ENCODE results near the gene ANO2.
"Not testable (repeated sequence)": the region's sequence is repeated elsewhere in the genome, so short reads cannot be mapped to it uniquely, and the experiment has no call there.

The ANO2 gene

DNA sequence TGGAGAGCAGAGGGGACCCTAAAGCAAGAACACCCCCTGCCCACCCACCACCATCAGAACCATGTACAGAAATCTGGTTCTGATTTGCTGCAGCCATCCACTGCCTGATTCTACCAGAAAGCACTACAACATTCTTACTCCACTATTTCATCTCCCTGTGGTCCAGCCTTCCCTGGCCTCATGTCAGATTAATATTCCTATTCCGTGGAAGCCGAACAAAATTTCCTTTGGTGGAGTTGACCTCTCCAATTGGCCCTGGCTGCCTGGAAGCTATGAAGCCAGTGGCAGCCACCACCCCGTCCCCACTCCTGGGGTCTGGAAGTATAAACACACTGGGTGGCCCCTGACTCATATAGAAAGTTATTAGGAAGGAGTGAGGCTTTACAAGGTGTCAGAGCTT, 60.2 kb downstream of the ANO2 start:
- no peak for DNase-seq

DNA sequence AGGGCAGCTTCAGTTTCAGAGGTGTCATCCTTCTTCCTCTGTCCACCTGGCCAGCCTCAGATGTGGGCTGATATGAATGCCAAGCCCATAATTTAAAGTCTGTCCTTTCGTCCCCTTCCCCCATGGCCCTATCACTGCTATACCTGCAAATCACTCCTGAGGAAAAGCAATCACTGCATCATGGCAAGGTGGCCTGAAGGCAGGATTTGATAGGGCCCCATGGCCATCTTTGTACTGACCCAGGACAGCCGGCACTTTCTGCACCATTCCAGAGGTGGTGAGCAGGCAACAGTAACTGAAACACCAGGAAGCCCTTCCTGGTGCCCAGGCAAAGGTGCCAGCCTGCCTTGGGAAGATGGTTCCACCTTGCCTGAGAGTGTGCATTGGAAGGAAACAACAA, 60.8 kb downstream of the ANO2 start:
- no peak for DNase-seq

- DNase-seq, result no peak
Measured at GRCh38 chr12:5882511-5883190, 62.4 kb downstream of the ANO2 start.

- no peak for DNase-seq
Measured at GRCh38 chr12:5881666-5882065, 63.4 kb downstream of the ANO2 start.

- DNase-seq, result no peak
Measured at GRCh38 chr12:5881101-5881606, 63.9 kb downstream of the ANO2 start.

- DNase-seq, result no peak
Measured at GRCh38 chr12:5875851-5876250, 69.2 kb downstream of the ANO2 start.

DNA sequence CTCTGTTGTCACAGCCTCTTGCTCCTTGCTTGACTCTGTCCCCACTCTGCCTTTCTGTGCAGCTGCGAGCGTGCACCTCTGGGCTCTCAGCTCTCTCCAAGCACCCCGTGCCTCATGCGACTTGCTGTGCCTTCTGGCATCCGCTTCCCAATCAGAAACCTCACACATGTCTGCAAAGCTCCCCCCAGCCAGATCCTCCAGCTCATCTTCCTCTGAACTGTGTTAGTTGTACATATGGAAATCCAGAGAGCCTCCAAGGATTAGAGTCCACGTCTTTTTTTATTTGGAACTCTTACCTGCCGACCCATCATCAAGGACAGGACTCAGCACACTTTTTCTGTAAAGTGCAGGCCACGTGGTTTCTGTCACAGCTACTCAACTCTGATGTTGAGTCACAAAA, 70.5 kb downstream of the ANO2 start:
- no peak for DNase-seq

- DNase-seq, result no peak
Measured at GRCh38 chr12:5873281-5873919, 71.7 kb downstream of the ANO2 start.

- no peak for DNase-seq
Measured at GRCh38 chr12:5872745-5873144, 72.3 kb downstream of the ANO2 start.

DNA sequence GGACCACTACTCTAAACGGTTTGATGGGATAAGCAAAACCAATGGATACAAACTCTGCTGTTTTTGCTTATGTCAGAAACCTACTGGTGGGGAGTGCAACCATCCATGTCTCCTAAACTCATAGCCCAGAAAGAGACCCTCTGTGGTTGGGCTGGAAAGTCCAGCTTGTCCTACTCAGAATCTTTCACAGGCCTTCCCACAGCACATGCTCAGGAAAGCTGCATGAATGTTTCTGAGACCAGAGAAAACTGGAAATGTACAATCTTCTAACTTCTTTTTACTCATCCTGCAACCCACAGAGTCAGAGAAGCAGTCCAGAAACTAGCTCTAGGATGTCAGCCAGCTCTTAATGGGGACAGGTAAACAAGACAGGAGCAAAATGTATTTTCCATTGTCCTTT, 73.3 kb downstream of the ANO2 start:
- DNase-seq, result no peak

GRCh38 chr12:5870183-5870582, 74.9 kb downstream of the ANO2 start:
- no peak for DNase-seq

DNA sequence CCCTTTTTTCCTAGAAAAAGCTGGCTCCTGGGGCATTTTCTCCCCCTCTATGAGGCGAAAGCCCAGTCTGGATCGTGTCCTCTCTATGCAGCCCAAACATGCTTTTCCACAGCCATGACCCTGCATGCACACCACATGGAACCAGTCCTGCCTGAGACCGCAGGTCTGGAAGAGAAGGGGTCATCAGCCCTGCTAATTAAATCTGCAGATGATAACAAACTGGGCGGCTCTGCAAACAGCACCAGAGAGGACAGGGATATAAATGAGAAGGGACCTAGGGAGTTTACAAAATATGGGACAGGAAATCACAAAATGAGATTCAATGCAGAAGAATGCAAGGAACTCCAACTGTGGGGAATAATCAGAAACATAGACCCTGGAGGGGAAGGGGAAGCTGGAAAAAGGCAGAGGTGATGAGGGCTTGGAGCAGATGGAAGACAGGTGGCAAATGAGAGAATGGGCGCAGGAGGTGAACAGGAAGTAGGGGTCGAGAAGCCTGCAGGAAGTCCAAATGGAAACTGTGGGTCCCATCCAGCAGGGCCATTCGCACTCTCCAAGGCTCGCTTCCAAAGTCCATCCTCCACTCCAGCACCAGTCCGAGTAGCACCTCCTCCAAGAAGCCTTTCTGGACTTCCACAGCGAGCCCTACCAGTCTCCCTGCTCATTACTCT, 76.3 kb downstream of the ANO2 start:
- no peak for DNase-seq

- DNase-seq, result no peak
Measured at GRCh38 chr12:5865397-5865796, 79.7 kb downstream of the ANO2 start.

DNA sequence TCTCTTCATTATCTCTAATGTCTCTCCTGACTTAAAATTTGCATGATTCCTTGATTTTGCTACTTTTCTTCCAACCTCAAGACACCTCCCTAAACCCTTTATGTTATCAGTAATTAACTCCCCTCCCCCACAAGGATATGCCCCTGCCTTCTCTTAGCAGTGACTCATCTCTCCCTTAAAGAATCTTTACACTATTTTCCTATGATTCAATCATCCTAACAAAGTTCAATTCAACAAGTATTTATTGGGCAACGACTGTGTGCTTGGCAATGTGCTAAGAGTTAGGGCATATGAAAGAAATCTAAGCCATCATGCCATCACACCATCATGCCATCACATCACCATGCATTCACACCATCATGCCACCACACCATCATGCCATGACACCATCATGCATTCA, 80.1 kb downstream of the ANO2 start:
- DNase-seq, result no peak

- DNase-seq, result no peak
Measured at GRCh38 chr12:5864301-5864700, 80.8 kb downstream of the ANO2 start.

DNA sequence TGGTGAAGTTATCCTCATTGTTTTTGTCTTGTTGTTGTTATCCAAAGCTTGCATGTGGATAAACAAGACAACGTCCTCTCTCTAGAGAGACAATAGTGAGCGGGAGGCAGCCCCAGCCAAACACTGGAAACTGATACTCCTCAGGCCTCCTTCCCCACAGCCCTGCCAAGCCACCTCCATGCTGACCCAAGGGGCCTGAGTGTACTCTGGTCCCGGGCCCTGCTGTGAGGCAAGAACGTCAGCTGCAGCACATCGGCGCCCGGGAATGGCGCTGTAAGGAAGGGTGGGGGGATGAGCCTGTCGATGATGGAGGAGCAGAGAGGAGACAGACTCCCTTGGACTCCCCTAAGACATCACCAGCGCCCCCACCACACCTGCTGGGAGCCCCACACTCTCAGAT, 83.6 kb downstream of the ANO2 start:
- no peak for DNase-seq

- no peak for DNase-seq
Measured at GRCh38 chr12:5856692-5857091, 88.4 kb downstream of the ANO2 start.

GRCh38 chr12:5846950-5847349, 98.1 kb downstream of the ANO2 start:
- no peak for DNase-seq

DNA sequence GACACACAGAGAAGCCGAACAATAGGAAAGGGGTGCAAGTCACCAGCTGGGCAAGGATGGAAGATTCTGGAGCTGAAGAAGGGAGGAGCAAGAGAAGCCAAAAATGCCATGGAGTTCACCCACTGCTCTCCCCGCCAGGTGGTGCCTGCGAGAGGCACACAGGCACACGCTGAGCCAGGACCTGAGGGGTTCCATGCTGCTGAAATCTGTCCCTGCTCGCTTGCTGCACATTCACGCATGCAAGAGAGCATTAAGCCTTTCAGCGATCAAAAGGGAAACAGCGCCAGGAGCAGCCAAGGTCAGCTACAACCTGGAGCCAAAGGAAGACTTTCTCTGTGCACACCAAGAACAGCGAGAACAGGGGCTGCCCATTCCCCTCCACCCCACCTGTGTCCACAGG, 104.1 kb downstream of the ANO2 start:
- DNase-seq, result no peak

GRCh38 chr12:5830111-5830510, 114.9 kb downstream of the ANO2 start:
- no peak for DNase-seq

DNA sequence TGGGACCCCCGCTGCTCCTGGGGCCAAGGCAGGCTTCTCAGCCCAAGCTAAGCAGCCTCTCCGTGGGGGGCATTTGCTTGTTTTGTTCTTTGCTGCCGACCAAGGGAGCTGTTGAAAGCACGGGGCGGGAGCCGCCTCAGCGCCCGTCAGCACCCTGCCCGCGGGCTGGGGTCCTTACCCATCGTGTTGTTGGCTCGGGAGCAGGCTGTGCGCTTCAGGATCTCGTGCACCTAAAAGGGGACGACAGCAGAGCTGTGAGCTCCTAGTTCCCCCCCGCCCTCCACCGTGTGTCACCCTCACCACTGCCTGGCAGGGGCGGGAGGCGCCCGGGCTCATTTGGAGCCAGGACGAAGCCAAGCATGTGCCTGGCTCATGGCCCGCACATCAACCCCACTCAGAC, 117.5 kb downstream of the ANO2 start:
- DNase-seq, result no peak

DNA sequence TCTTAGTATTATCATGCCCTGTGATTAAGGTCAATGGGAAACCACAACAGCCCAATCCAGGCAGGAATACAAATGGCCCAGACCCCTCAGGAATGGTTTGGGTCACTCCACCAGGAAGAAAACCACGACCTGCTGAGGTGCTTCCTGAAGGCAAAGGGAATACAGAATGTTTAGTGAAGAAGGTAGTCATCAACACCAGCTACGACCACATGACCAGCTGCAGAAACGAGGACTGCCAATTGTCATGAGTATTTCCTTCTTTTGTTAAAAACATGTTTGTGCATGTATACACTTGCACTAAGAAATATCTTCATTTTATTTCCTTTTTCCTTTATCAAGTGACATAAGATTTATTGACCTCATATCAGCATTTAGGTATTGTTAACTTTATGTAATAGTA, 119.3 kb downstream of the ANO2 start:
- DNase-seq, result not testable (repeated sequence)

DNA sequence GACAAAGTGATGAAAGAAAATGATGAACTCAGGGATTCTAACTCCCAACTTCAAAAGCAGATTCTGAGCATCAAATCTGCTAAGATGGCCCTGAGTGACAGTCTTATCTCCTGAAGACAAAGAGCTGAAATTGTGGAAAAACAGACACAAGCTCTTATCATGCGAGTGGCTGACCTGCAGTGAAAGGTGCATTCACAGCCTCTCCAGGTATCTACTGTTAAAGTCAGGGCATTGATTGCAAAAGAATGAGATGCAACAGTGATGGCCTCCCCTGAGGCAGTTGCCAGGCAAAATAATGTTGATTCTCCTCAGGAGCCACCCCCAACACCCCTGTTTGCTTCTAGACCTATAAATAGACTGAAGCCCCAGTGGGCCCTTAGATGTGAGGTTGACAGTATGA, 126.2 kb downstream of the ANO2 start:
- DNase-seq, result not testable (repeated sequence)

- no peak for DNase-seq
Measured at GRCh38 chr12:5817246-5817645, 127.8 kb downstream of the ANO2 start.
